ENCODE data around the gene TUBGCP2. TPM values are rescaled to one million over a fixed set of nuclear protein-coding genes. Genes with fewer than 3 reads are reported as not detected.

Gene TUBGCP2
- total and polyA plus RNA-seq, 9 of the 15 experiments (the other 6 are each of a cell fraction or from before 2014, with no cell fraction given): 4.3 to 56.6 (median 28.4) TPM

DNA sequence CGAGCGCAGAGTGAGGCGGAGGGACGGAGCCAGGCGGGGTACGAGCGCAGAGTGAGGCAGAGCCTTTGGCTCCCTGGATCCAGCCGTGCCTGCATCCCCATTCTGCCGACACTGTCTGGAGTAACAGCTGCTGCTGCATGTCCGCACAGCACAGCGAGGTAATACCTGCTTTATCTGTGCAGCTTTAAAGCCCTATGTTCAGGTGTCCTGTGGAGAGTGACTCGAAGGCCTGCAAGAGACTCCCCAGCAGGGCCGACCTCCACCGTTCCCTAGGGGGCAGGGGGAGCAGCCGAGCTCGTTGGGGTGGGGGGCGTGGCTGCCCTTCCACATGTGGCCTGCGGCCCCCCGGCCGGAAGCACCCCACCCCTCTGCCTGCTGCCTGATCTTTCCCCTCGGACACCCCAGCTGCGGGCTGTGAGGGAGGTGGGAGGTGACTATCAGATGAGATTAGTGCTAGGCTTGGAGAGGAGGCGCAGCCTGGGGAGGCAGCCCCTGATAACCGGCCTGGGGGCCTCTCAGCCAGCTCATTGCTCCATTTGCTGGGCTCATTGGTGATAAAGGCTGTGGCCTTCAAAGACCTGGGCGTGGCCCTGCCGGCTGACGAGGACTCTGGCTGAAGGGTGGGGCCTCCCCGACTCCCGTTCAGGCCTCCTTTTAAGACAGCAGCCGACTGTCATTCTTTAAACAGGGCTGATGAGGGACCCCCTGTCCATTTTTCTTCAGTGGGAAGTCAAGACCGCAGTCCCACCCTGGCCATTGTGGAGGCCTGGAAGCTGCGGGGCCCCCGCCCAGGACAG is 63.0 kb downstream of the TUBGCP2 start (continued):
- TF ChIP-seq, protein P1, sequence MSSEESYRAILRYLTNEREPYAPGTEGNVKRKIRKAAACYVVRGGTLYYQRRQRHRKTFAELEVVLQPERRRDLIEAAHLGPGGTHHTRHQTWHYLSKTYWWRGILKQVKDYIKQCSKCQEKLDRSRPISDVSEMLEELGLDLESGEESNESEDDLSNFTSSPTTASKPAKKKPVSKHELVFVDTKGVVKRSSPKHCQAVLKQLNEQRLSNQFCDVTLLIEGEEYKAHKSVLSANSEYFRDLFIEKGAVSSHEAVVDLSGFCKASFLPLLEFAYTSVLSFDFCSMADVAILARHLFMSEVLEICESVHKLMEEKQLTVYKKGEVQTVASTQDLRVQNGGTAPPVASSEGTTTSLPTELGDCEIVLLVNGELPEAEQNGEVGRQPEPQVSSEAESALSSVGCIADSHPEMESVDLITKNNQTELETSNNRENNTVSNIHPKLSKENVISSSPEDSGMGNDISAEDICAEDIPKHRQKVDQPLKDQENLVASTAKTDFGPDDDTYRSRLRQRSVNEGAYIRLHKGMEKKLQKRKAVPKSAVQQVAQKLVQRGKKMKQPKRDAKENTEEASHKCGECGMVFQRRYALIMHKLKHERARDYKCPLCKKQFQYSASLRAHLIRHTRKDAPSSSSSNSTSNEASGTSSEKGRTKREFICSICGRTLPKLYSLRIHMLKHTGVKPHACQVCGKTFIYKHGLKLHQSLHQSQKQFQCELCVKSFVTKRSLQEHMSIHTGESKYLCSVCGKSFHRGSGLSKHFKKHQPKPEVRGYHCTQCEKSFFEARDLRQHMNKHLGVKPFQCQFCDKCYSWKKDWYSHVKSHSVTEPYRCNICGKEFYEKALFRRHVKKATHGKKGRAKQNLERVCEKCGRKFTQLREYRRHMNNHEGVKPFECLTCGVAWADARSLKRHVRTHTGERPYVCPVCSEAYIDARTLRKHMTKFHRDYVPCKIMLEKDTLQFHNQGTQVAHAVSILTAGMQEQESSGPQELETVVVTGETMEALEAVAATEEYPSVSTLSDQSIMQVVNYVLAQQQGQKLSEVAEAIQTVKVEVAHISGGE (CRISPR knock-in tag; IDR thresholded peaks at IDR 0.05): no peak
- TF ChIP-seq CTBP1 (IDR thresholded peaks at IDR 0.05; ENCODE audit: borderline replicate concordance) (peak; percentile 62; the same call in 1 of the 2 replicates), HDAC3 (IDR thresholded peaks at IDR 0.05; ENCODE audit: borderline replicate concordance, partially characterized antibody) (peak; percentile 66), RNF2 (IDR thresholded peaks at IDR 0.05) (peak; percentile 90), L3MBTL2 (IDR thresholded peaks at IDR 0.05) (peak; percentile 19; the same call in 1 of the 2 replicates), FOXP1 (CRISPR knock-in tag; IDR thresholded peaks at IDR 0.05) (no peak), HNRNPK (IDR thresholded peaks at IDR 0.05; ENCODE audit: low read depth, low read length, poor library complexity, severe bottlenecking) (no peak), KLF1 (tag; IDR thresholded peaks at IDR 0.05) (0 out of 2 replicates have a peak, but pooled peaks have one; percentile 45), TBP (optimal IDR thresholded peaks at IDR 0.05; ENCODE audit: low read depth, low read length) (peak; percentile 18), ZNF785 (CRISPR knock-in tag; IDR thresholded peaks at IDR 0.05) (no peak), SRSF3 (IDR thresholded peaks at IDR 0.05; ENCODE audit: insufficient read depth, low read length) (no peak), SOX6 (IDR thresholded peaks at IDR 0.05) (peak; percentile 74), ELF2 (CRISPR knock-in tag; IDR thresholded peaks at IDR 0.05) (no peak), ATF7 (IDR thresholded peaks at IDR 0.05) (peak; percentile 57; the same call in 1 of the 2 replicates), GABPB2 (CRISPR knock-in tag; conservative IDR thresholded peaks at IDR 0.05) (no peak), JUNB (CRISPR knock-in tag; conservative IDR thresholded peaks at IDR 0.05) (no peak), BRCA1 (IDR thresholded peaks at IDR 0.05) (no peak), BRCA1 (CRISPR knock-in tag; IDR thresholded peaks at IDR 0.05) (no peak), HNRNPUL1 (IDR thresholded peaks at IDR 0.05; ENCODE audit: low read length) (no peak), ZBTB17 (CRISPR knock-in tag; IDR thresholded peaks at IDR 0.05) (no peak)
- TF ChIP-seq, protein P2, sequence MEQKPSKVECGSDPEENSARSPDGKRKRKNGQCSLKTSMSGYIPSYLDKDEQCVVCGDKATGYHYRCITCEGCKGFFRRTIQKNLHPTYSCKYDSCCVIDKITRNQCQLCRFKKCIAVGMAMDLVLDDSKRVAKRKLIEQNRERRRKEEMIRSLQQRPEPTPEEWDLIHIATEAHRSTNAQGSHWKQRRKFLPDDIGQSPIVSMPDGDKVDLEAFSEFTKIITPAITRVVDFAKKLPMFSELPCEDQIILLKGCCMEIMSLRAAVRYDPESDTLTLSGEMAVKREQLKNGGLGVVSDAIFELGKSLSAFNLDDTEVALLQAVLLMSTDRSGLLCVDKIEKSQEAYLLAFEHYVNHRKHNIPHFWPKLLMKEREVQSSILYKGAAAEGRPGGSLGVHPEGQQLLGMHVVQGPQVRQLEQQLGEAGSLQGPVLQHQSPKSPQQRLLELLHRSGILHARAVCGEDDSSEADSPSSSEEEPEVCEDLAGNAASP (IDR thresholded peaks at IDR 0.05): no peak
- TF ChIP-seq, protein P3, sequence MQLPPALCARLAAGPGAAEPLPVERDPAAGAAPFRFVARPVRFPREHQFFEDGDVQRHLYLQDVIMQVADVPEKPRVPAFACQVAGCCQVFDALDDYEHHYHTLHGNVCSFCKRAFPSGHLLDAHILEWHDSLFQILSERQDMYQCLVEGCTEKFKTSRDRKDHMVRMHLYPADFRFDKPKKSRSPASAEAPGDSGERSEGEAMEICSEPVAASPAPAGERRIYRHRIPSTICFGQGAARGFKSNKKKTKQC (CRISPR knock-in tag; IDR thresholded peaks at IDR 0.05): no peak
- TF ChIP-seq, protein P4, sequence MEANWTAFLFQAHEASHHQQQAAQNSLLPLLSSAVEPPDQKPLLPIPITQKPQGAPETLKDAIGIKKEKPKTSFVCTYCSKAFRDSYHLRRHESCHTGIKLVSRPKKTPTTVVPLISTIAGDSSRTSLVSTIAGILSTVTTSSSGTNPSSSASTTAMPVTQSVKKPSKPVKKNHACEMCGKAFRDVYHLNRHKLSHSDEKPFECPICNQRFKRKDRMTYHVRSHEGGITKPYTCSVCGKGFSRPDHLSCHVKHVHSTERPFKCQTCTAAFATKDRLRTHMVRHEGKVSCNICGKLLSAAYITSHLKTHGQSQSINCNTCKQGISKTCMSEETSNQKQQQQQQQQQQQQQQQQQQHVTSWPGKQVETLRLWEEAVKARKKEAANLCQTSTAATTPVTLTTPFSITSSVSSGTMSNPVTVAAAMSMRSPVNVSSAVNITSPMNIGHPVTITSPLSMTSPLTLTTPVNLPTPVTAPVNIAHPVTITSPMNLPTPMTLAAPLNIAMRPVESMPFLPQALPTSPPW (CRISPR knock-in tag; IDR thresholded peaks at IDR 0.05): peak; percentile 96
